Muscle of leg (tissue), 16 donors: ENCODE data around the gene KAT5. TPM values are rescaled to one million over a fixed set of nuclear protein-coding genes. Genes with fewer than 3 reads are reported as not detected.
"Not testable (repeated sequence)": the region's sequence is repeated elsewhere in the genome, so short reads cannot be mapped to it uniquely, and the experiment has no call there.

ENCODE experiments used
- DNase-seq: peaks from one replicate; pipeline ENCODE4 v3.0.0; 2013
- H3K27ac ChIP-seq: one replicate; pipeline ENCODE4 v1.5.1; 2013; ENCODE audit warnings: mild to moderate bottlenecking, low read length, control low read depth
- H3K27me3 ChIP-seq: one replicate; pipeline ENCODE4 v1.6.1; 2013; ENCODE audit warnings: low read length; ENCODE audit not compliant: control insufficient read depth, insufficient read depth
- H3K36me3 ChIP-seq: one replicate; pipeline ENCODE4 v1.6.1; 2013; ENCODE audit warnings: low read length; ENCODE audit not compliant: control insufficient read depth, insufficient read depth
- H3K4me1 ChIP-seq: one replicate; pipeline ENCODE4 v1.6.1; 2013; ENCODE audit warnings: low read length; ENCODE audit not compliant: control insufficient read depth, insufficient read depth
- H3K4me3 ChIP-seq: one replicate; pipeline ENCODE4 v1.5.1; 2013; ENCODE audit warnings: low read length, control low read depth
- H3K9me3 ChIP-seq: replicated peaks from 2 replicates; pipeline ENCODE4 v1.6.1; 2013; ENCODE audit warnings: low read depth, low read length; ENCODE audit not compliant: control insufficient read depth
- WGBS: methylation state at CpG from one replicate; pipeline ENCODE4 v1.1.5; 2013; ENCODE audit warnings: missing lambda C conversion rate; ENCODE audit not compliant: insufficient coverage; 5-methylcytosine and 5-hydroxymethylcytosine counted together
- long read RNA-seq, 11 donors: transcript quantifications; one replicate each; lab custom pipeline, GENCODE V29; 2026
- polyA plus RNA-seq, 8 donors: library from polyadenylated mRNA; unstranded; fragments of 120-200 nt; gene quantifications; one replicate each; pipeline versions ENCODE4 v1.2.1 to v1.2.3, GENCODE V29; 2013; ENCODE audit warnings: inconsistent platforms in 1 of 8, low replicate concordance in 1 of 8; ENCODE audit not compliant: insufficient read length in 8 of 8, insufficient read depth in 1 of 8
- total RNA-seq: library from RNA; stranded (reverse); fragments of 120-200 nt; gene quantifications from one replicate; pipeline ENCODE4 v1.2.4, GENCODE V29; 2013

KAT5 gene
- total RNA-seq (40.4 TPM), polyA plus RNA-seq (10 to 100 TPM; 31.1 to 45.4 (median 39.7) TPM)
- long read RNA-seq, donor 1, partial matches to known transcripts, result 0 of 4 reads
- long read RNA-seq, donor 1, other reads (novel, unspliced or antisense), result 0 of 4 reads
- long read RNA-seq, donor 2, result 0 reads
- long read RNA-seq, donor 3, partial matches to known transcripts, result 0 of 10 reads
- long read RNA-seq, donor 3, other reads (novel, unspliced or antisense), result 0 of 10 reads
- long read RNA-seq, donor 4, partial matches to known transcripts, result 0 of 4 reads
- long read RNA-seq, donor 4, other reads (novel, unspliced or antisense), result 0 of 4 reads
- long read RNA-seq, donor 5, partial matches to known transcripts, result 7 of 18 reads
- long read RNA-seq, donor 5, other reads (novel, unspliced or antisense), result 0 of 18 reads
- long read RNA-seq, donor 6, partial matches to known transcripts, result 0 of 11 reads
- long read RNA-seq, donor 6, other reads (novel, unspliced or antisense), result 0 of 11 reads
- long read RNA-seq, donor 7, partial matches to known transcripts, result 0 of 3 reads
- long read RNA-seq, donor 7, other reads (novel, unspliced or antisense), result 0 of 3 reads
- long read RNA-seq, donor 8, partial matches to known transcripts, result 0 of 4 reads
- long read RNA-seq, donor 8, other reads (novel, unspliced or antisense), result 0 of 4 reads
- long read RNA-seq, donor 9, partial matches to known transcripts, result 0 of 1 reads
- long read RNA-seq, donor 9, other reads (novel, unspliced or antisense), result 0 of 1 reads
- long read RNA-seq, donor 10, partial matches to known transcripts, result 0 of 7 reads
- long read RNA-seq, donor 10, other reads (novel, unspliced or antisense), result 0 of 7 reads
- long read RNA-seq, donor 11, partial matches to known transcripts, result 0 of 3 reads
- long read RNA-seq, donor 11, other reads (novel, unspliced or antisense), result 0 of 3 reads

DNA sequence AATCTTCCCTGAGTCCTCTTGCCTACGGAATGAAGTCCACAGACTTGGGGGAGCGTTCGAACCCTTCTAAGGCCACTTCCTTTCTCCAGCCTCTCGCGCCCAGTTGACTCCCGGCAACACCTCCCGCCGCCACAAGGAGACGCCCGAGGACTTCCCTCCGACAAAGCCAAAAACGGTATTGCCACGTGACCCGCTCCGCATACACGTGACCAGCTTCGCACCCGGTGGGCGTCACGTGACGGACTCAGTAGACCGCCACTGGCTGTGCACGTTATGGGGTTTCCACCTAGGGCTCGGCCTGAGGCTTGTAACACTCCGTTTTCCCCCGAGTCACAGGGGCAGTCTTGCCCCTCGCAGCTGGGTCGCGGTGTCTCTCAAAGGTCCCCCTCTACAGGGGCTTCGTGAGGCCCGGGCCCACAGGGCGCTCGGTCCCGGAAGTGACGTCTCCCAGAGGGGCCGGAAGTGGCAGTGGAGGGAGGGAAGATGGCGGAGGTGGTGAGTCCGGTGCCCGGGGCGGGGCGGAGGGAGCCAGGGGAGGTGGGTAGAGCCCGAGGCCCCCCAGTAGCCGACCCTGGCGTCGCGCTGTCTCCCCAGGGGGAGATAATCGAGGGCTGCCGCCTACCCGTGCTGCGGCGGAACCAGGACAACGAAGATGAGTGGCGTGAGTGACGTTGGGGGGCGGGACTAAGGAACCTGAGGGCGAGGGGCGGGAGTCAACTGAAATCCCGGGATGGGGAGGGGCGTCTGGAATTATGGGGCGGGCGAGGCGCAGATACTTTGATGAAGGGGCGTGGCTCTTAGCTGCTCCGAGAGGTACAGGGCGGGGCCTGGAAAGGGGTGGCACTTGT, at the start of gene KAT5:
TSS of gene KAT5 (plus strand) at position 468 of the 848 bp plus-strand sequence. CDS start at position 484, 16 bp downstream.
- peak; percentile 99 for DNase-seq
- whole genome bisulfite sequencing, result under 1% methylated on average over 59 of the region's 65 CpGs
- peak within 1 kb of the TSS; percentile 95 for H3K27ac ChIP-seq
- H3K9me3 ChIP-seq, result no peaks in the 10 kb centered on the region
- H3K27me3 ChIP-seq, result no peaks in the 10 kb centered on the region
- peaks cover 20% of the 10 kb centered on the region for H3K4me1 ChIP-seq
- peaks cover 44% of the 10 kb centered on the region for H3K36me3 ChIP-seq
- peak within 1 kb of the TSS; percentile 83 for H3K4me3 ChIP-seq

GRCh38 chr11:65662799-65663638, 49.0 kb upstream of the KAT5 start, which contains the start of gene RELA:
Gene RELA (minus strand): TSS chr11:65662916. CDS start chr11:65662832, 84 bp downstream.
- no peaks in the 10 kb centered on the region for H3K27me3 ChIP-seq
- H3K9me3 ChIP-seq, result no peaks in the 10 kb centered on the region
- peak within 1 kb of the TSS; percentile 80 for H3K4me3 ChIP-seq
- peak within 1 kb of the TSS; percentile 100 for H3K27ac ChIP-seq
- peaks cover 24% of the 10 kb centered on the region for H3K4me1 ChIP-seq
- DNase-seq, result peak; percentile 98
- H3K36me3 ChIP-seq, result peaks cover 34% of the 10 kb centered on the region
- WGBS, result under 1% methylated on average over 86 of the region's 91 CpGs

DNA sequence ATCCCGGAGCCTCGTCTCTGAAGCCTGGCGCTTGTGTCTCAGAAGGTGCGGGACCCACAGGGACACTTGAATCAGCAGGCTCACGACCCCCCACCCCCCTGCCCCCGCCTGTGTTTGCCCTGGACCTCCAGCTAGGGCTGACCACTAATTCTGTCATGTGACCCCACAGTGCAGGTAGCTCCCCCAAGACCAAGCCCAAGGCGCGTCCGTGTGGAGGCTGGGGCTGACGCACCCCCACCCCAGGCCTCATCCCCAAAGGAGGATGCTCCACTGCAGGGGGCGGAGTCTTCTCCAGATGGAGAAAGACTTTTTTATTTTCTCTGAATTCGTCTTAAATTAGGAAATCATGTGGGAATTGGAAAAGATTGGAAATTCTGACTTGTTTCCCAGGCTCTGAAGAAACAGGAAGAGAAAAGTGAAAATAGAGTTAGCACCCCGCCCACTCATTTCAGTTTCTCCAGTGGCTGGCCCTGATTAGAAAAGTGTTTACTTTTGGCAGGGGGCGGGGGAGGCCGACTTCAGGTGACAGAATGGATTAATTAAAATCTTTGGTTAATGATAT, 48.3 kb upstream of the KAT5 start:
- WGBS, result 0% methylated on average over 10 of the region's 15 CpGs
- Histone ChIP-seq H3K4me1 (peaks cover 24% of the 10 kb centered on the region), H3K36me3 (peaks cover 27% of the 10 kb centered on the region), H3K27ac (peak overlapping the region; percentile 100), H3K4me3 (peak overlapping the region; percentile 80), H3K9me3 (no peaks in the 10 kb centered on the region), H3K27me3 (no peaks in the 10 kb centered on the region)
- peak; percentile 97 for DNase-seq

DNA sequence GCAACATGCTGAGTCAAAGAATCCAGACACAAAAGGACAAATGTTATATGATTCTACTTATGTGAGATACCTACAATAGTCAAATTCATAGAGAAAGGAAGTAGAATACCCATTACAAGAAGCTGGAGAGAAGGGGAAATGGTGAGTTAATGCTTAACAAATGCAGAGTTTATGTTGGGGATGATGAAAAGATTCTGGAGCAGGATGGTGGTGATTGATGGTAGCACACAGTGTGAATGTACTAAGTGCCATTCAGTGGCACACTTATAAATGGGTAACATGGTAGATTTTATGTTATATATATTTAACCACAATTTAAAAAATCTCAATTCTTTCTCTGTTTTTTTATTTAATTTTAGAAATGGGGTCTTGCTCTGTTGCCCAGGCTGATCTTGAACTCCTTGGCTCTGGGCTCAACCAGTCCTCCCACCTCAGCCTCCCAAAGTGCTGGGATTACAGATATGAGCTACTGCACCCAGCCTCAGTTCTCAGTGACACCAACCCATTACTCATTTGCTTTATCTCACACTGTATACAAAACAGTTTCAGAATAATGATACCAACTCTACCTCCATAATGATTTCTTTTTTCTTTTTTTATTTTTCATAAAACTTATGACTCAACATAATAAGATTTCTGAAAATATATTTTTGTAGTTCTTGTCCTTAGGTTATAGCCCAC, 39.7 kb upstream of the KAT5 start:
- DNase-seq, result no peak
- Histone ChIP-seq H3K27ac (no peak overlapping the region), H3K9me3 (no peaks in the 10 kb centered on the region), H3K4me1 (no peaks in the 10 kb centered on the region), H3K36me3 (no peaks in the 10 kb centered on the region), H3K4me3 (no peak overlapping the region), H3K27me3 (no peaks in the 10 kb centered on the region)

GRCh38 chr11:65672982-65673381, 39.1 kb upstream of the KAT5 start:
- no peak overlapping the region for H3K4me3 ChIP-seq
- H3K9me3 ChIP-seq, result no peaks in the 10 kb centered on the region
- no peaks in the 10 kb centered on the region for H3K4me1 ChIP-seq
- DNase-seq, result no peak
- no peaks in the 10 kb centered on the region for H3K27me3 ChIP-seq
- WGBS, result no CpG with 5 or more reads among the region's 2 CpGs
- H3K36me3 ChIP-seq, result no peaks in the 10 kb centered on the region
- no peak overlapping the region for H3K27ac ChIP-seq

DNA sequence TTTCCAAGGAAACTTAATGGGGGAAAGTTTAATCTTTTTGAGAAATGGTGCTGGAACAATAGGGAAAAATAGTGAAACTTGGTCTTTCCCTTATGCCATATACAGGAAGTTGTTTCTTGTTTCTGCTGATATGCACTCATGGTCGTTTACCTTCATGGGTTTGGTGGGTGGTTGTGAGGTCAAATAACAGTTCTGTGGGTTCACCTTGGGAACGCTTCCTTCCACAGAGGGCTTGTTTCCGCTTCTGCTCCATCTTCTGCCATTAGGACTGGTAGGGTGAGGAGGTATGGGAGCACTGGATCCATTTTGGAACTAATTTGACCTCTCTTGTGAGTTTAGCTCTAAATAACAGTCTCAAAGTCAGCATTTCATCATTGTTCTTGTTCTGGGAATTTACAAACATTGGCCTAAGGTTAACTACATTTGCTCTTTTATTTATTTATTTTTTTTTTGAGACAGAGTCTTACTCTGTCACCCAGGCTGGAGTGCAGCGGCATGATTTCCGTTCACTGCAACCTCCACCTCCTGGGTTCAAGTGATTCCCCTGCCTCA, 31.8 kb upstream of the KAT5 start:
- Histone ChIP-seq H3K4me1 (no peaks in the 10 kb centered on the region), H3K27ac (no peak overlapping the region), H3K4me3 (no peak overlapping the region), H3K9me3 (no peaks in the 10 kb centered on the region), H3K27me3 (peaks cover 3% of the 10 kb centered on the region), H3K36me3 (no peaks in the 10 kb centered on the region)
- DNase-seq, result no peak
- WGBS, result no CpG with 5 or more reads among the region's 5 CpGs

DNA sequence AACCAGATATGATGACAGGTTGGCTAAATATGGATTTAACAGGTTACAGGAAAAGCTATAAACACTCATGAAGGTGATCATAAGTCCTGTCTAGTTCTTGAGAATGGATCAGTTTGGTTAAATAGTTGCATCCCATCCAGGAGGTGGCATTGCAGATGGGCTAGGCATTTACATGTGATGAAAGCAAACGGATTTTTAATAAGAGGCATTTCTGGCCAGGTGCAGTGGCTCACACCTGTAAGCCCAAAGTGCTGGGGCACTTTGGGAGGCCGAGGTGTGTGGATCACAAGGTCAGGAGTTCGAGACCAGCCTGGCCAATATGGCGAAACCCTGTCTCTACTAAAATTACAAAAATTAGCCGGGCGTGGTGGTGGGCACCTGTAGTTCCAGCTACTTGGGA, 28.6 kb upstream of the KAT5 start:
- not testable (repeated sequence) for H3K4me3 ChIP-seq, H3K36me3 ChIP-seq, H3K27ac ChIP-seq, H3K27me3 ChIP-seq, H3K9me3 ChIP-seq, H3K4me1 ChIP-seq, DNase-seq
- 50% methylated on average over 1 of the region's 6 CpGs for WGBS

GRCh38 chr11:65685981-65686380, 26.1 kb upstream of the KAT5 start:
- no peaks in the 10 kb centered on the region for H3K36me3 ChIP-seq
- WGBS, result 56% methylated on average over 1 of the region's 8 CpGs
- H3K4me3 ChIP-seq, result no peak overlapping the region
- H3K27me3 ChIP-seq, result peaks cover 3% of the 10 kb centered on the region
- H3K9me3 ChIP-seq, result no peaks in the 10 kb centered on the region
- DNase-seq, result no peak
- no peaks in the 10 kb centered on the region for H3K4me1 ChIP-seq
- no peak overlapping the region for H3K27ac ChIP-seq
